Duodenal mucosa (tissue), 2 donors: ENCODE measurements around the gene SACS.

Source experiments
- H3K27ac ChIP-seq: one replicate; pipeline ENCODE4 v1.7.0; 2013; ENCODE audit warnings: low read depth, low read length
- H3K27me3 ChIP-seq, 2 donors: one replicate each; pipeline ENCODE4 v1.7.0; 2013; ENCODE audit warnings: low read length in 2 of 2, control low read depth in 1 of 2; ENCODE audit not compliant: insufficient read depth in 2 of 2, control insufficient read depth in 1 of 2
- H3K36me3 ChIP-seq, 2 donors: one replicate each; pipeline ENCODE4 v1.7.0; 2013; ENCODE audit warnings: low read length in 2 of 2, control low read depth in 1 of 2; ENCODE audit not compliant: insufficient read depth in 2 of 2, control insufficient read depth in 1 of 2
- H3K4me1 ChIP-seq, 2 donors: one replicate each; pipeline ENCODE4 v1.7.0; 2013; ENCODE audit warnings: low read length in 2 of 2, control low read depth in 1 of 2; ENCODE audit not compliant: insufficient read depth in 2 of 2, control insufficient read depth in 1 of 2
- H3K4me3 ChIP-seq, 2 donors: one replicate each; pipeline ENCODE4 v1.7.0; 2013; ENCODE audit warnings: low read length in 2 of 2, low read depth in 1 of 2
- H3K9ac ChIP-seq, 2 donors: one replicate each; pipeline ENCODE4 v1.7.0; 2013; ENCODE audit warnings: low read length in 2 of 2, low read depth in 1 of 2
- H3K9me3 ChIP-seq, 2 donors: one replicate each; pipeline ENCODE4 v1.7.0; 2013; ENCODE audit warnings: low read length in 2 of 2, control low read depth in 1 of 2; ENCODE audit not compliant: control insufficient read depth in 1 of 2

SACS gene

DNA sequence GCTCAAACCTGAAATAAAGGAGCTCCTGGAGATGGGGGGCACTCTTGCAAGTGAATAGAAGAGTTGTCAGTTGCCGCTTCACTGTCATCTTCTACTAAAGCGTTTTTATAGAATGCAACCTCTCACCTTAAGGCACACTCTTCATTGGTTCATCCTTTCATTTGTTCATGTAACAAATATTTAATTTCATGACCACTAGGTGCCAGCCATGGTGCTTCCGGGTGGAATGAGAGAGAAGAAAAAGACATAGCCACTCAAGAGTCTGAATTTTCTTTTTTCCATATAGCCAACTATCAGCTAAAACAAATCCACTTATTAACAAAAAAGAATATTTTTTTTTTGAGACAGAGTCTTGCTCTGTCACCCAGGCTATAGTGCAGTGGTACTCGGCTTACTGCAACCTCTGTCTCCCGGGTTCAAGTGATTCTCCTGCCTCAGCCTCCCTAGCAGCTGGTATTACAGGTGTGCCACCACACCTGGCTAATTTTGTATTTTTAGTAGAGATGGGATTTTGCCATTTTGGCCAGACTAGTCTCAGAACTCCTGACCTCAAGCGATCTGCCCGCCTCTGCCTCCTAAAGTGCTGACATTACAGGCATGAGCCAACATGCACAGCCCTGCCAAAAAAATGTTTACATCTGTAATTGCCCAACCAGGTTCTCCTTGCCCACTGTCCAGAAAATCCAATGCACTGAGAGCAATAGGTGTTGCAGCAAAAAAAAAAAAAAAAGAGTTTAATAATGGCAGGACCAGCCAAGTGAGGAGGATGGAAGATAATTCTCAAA lies 22.1 kb upstream of the SACS start:
- Histone ChIP-seq H3K9ac (no peak overlapping the region), H3K4me3 (no peak overlapping the region), H3K36me3 (no peaks in the 10 kb centered on the region), H3K27me3 (no peaks in the 10 kb centered on the region), H3K27ac (no peak overlapping the region), H3K4me1 (no peaks in the 10 kb centered on the region), H3K9me3 (no peaks in the 10 kb centered on the region)

- no peaks in the 10 kb centered on the region for H3K27me3 ChIP-seq
- H3K9ac ChIP-seq = no peak overlapping the region
- no peaks in the 10 kb centered on the region for H3K36me3 ChIP-seq
- no peaks in the 10 kb centered on the region for H3K9me3 ChIP-seq
- H3K27ac ChIP-seq = no peak overlapping the region
- no peak overlapping the region for H3K4me3 ChIP-seq
- H3K4me1 ChIP-seq = no peaks in the 10 kb centered on the region
These were observed 19.6 kb upstream of the SACS start for GRCh38 chr13:23453132-23453531.

DNA sequence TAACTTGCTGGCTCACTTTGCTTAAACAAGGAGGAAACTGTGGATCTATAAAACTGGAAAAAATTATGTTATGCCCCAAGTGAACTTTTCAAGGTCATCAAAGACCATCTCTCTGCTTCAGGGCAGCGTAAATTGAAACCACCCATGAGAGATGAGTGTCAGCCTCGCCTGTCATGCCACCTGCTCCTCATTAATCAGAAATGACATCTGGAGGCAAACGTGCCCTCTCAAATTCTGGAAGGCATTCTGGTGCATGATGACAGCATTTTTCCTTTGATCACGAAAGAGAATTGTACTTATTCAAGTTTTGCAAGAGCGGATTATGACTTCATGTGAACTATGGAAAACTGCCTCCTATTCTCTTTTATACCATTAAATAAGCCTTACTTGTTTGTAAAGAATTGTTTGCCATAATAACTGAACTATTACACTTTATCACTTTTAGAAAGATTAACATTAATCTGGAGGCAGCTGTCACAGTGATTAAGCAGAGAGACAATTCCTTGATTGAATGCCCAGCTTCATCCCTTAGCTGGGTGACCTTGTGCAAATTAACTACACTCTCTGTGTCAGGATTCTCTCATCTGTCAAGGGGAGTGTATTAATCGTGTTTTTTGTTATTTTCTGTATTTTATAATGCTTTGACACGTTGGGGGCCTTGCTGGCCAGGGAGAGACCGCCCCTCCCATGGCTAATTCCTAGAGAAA lies 17.0 kb upstream of the SACS start:
- Histone ChIP-seq H3K9me3 (no peaks in the 10 kb centered on the region), H3K27me3 (no peaks in the 10 kb centered on the region), H3K4me1 (no peaks in the 10 kb centered on the region), H3K4me3 (no peak overlapping the region), H3K36me3 (no peaks in the 10 kb centered on the region), H3K9ac (no peak overlapping the region), H3K27ac (no peak overlapping the region)

DNA sequence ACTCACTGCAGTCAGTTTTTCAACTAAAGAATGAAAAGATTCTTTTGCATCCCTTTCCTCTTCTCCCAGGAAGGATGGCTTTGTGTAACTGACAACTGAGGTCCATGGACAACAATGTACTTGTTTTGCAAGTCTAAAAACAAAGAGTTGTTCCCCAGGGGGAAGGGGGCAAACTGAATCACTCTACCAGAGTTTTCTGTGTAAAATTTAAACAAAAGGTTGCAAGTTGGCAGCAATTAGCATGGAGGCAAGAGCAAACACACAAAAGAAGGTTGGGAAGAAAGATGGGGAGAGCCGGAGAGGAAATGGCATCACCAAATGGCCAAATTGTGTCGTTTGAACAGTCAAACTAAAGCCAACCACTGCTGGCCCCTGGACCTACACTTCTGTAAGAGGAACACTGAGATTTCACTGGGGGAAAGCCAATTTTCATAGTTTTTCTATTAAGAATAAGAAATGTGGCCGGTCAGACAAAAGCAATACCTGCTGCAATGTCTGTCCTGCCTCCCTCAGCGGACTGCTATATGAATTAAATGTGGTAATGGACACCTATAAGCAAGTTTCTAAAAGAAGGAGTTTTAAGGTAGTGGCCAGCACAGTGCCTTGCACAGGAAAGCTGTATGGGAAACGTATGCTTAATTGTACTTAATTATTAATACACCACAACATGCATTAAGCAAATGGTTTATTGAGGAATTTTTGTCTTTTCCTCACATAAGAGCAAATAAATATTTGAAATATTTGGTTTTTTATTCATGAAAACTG lies 16.1 kb upstream of the SACS start:
- H3K4me1 ChIP-seq = no peaks in the 10 kb centered on the region
- H3K27ac ChIP-seq = no peak overlapping the region
- no peaks in the 10 kb centered on the region for H3K27me3 ChIP-seq

DNA sequence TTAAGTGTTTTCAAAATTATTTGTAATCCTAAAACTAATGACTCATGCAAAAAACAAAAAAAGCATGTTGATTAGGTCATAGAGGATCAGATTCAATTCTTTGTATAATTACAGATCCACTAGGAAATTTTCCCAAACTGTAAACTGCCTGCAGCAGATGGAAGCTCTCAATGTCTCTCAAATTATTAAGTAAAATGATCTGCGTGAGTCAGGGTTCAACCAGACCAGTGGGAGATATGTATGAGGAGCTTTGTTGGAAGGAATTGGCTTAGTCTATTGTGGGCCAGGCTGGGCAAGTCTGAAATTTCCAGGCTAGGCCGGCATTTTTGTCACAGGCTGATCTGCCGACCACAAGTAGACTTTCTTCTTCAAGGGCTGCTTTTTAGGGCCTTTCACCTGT lies 14.4 kb upstream of the SACS start:
- H3K4me1 ChIP-seq = no peaks in the 10 kb centered on the region
- no peaks in the 10 kb centered on the region for H3K36me3 ChIP-seq
- H3K4me3 ChIP-seq = no peak overlapping the region
- no peaks in the 10 kb centered on the region for H3K9me3 ChIP-seq
- H3K27me3 ChIP-seq = no peaks in the 10 kb centered on the region
- H3K9ac ChIP-seq = no peak overlapping the region
- H3K27ac ChIP-seq = no peak overlapping the region

More for the DNA sequence above, 16.1 kb upstream of the SACS start:
- Histone ChIP-seq H3K36me3 (no peaks in the 10 kb centered on the region), H3K4me3 (no peak overlapping the region), H3K9me3 (no peaks in the 10 kb centered on the region), H3K9ac (no peak overlapping the region)

- H3K27me3 ChIP-seq = no peaks in the 10 kb centered on the region
- no peak overlapping the region for H3K4me3 ChIP-seq
- H3K9me3 ChIP-seq = no peaks in the 10 kb centered on the region
- H3K9ac ChIP-seq = no peak overlapping the region
- no peaks in the 10 kb centered on the region for H3K36me3 ChIP-seq
- H3K27ac ChIP-seq = no peak overlapping the region
- no peaks in the 10 kb centered on the region for H3K4me1 ChIP-seq
These were observed 12.3 kb upstream of the SACS start for GRCh38 chr13:23445794-23446193.

GRCh38 chr13:23443878-23444277 lies 10.4 kb upstream of the SACS start:
- H3K27ac ChIP-seq = no peak overlapping the region
- H3K9ac ChIP-seq = no peak overlapping the region
- no peaks in the 10 kb centered on the region for H3K4me1 ChIP-seq
- no peak overlapping the region for H3K4me3 ChIP-seq
- no peaks in the 10 kb centered on the region for H3K27me3 ChIP-seq
- no peaks in the 10 kb centered on the region for H3K36me3 ChIP-seq
- H3K9me3 ChIP-seq = no peaks in the 10 kb centered on the region

DNA sequence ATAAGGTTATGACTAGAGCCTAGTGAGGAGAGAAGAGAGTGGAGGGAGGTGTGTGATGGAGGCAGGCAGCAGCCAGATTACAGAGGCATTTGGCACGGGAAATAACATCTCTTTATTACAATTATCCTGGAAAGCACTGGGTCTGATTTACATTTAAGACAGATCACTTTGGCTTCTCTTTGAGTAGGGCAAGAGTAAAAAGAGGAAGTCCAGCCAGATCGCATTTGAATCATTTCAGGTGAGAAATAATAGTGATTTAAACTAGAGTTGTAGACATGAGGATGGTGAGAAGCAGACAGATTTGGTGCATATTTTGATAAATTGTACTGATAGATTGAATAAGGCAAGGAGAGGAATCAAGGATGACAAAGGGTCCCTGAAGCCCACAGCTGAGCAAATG lies 9.6 kb upstream of the SACS start:
- Histone ChIP-seq H3K27me3 (no peaks in the 10 kb centered on the region), H3K27ac (no peak overlapping the region), H3K9me3 (no peaks in the 10 kb centered on the region), H3K9ac (no peak overlapping the region), H3K4me3 (no peak overlapping the region), H3K36me3 (no peaks in the 10 kb centered on the region), H3K4me1 (no peaks in the 10 kb centered on the region)

DNA sequence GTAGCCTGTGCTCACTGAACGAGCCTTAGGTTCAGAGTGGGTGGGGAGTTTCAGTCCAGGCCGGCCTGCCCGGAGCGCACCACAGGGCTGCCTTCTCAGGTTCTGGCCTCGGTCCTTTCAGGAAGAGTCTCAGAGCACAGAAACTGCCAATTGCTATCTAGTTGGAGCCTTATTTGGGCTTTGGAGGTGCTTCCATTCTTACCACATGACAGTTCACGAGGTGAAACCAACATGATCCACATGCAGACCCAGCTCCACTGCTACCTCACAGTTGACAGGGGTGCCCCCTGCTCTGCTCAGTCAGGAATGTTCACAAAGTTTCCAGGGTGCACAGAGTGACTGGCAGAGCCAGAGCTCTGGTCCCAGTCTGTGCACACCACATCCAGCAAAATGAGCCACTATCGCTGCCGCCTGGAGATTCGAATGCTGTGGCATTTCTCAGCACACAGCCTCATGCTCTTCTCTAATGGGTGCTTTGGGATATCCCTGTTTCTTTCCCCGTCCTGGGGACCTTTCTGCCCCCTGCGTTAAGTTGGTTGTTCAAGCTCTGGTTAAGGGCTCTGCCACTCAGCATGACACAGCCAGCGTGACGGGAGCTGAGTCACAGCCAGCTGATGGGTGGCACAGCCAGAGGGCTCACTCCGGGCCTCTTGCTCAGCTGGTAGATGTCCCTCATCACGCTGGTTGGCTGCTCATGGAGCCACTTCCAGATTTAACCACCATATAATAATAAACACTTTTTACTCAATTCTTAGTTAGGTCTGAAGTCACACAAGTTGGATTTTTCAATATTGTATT lies 7.5 kb upstream of the SACS start:
- Histone ChIP-seq H3K27ac (no peak overlapping the region), H3K9ac (no peak overlapping the region), H3K36me3 (no peaks in the 10 kb centered on the region), H3K4me3 (no peak overlapping the region), H3K9me3 (no peaks in the 10 kb centered on the region), H3K4me1 (no peaks in the 10 kb centered on the region), H3K27me3 (no peaks in the 10 kb centered on the region)
